Thyroid gland (tissue), 4 donors: ENCODE data around the gene SLC38A10.

Experiments used
- POLR2A ChIP-seq, 2 donors: fragments of 450-650 bp; IDR thresholded peaks; one replicate each; pipeline ENCODE4 v1.6.1; 2017; ENCODE audit warnings: antibody characterized with exemption in 2 of 2, mild to moderate bottlenecking in 2 of 2, moderate library complexity in 1 of 2
- TF ChIP-seq, protein P1 (sequence below), 6 experiments: fragments of 200-600 bp in 3 of 6; fragments of 450-650 bp in 3 of 6; sonication (generic) in 3 of 6; IDR thresholded peaks; one replicate each; pipeline ENCODE4 v1.5.1; 2016 to 2019; ENCODE audit warnings: antibody characterized with exemption in 6 of 6, mild to moderate bottlenecking in 2 of 6, inconsistent platforms in 1 of 6, moderate library complexity in 1 of 6

DNA sequence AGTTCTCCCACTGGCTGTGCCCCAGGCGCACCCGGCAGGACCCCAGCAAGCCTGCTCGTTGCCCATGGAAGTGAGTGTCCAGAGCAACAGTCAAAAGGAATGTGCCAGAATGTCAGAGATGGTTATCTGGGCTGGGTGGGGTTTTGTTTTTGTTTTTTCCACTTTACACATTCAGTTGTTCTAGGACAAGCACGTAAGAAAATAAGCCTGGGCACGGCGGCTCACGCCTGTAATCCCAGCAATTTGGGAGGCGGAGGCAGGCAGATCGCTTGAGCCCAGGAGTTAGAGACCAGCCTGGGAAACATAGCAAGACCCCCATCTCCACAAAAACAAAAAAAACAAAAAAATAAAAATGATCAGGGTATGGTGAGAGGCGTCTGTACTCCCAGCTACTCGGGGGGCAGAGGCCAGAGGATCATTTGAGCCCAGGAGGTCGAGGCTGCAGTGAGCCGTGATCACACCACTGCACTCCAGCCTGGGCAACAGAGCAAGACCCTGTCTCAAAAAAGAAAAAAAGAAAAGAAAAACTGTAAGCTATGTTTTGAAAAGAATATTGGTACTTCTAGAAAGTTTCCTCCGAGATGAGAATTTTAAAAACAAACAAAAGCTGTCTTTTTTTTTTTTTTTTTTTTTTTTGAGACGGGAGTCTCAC is 47.6 kb downstream of the SLC38A10 start:
- TF ChIP-seq, protein P1, sequence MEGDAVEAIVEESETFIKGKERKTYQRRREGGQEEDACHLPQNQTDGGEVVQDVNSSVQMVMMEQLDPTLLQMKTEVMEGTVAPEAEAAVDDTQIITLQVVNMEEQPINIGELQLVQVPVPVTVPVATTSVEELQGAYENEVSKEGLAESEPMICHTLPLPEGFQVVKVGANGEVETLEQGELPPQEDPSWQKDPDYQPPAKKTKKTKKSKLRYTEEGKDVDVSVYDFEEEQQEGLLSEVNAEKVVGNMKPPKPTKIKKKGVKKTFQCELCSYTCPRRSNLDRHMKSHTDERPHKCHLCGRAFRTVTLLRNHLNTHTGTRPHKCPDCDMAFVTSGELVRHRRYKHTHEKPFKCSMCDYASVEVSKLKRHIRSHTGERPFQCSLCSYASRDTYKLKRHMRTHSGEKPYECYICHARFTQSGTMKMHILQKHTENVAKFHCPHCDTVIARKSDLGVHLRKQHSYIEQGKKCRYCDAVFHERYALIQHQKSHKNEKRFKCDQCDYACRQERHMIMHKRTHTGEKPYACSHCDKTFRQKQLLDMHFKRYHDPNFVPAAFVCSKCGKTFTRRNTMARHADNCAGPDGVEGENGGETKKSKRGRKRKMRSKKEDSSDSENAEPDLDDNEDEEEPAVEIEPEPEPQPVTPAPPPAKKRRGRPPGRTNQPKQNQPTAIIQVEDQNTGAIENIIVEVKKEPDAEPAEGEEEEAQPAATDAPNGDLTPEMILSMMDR (IDR thresholded peaks at IDR 0.05), result no peak
- TF ChIP-seq POLR2A (IDR thresholded peaks at IDR 0.05), result no peak
